GM21528 (cell line): ENCODE data around the gene MRPL55.

Experiments
- ATAC-seq: cut with Tn5 transposase; IDR thresholded peaks from one replicate; pipeline ENCODE4 v1.9.1; 2021; ENCODE audit warnings: mild to moderate bottlenecking, moderate library complexity; ENCODE audit not compliant: unreplicated experiment, low FRiP score

Gene MRPL55

GRCh38 chr1:228088586-228089498 lies 20.3 kb downstream of the MRPL55 start:
- no peak for ATAC-seq

DNA sequence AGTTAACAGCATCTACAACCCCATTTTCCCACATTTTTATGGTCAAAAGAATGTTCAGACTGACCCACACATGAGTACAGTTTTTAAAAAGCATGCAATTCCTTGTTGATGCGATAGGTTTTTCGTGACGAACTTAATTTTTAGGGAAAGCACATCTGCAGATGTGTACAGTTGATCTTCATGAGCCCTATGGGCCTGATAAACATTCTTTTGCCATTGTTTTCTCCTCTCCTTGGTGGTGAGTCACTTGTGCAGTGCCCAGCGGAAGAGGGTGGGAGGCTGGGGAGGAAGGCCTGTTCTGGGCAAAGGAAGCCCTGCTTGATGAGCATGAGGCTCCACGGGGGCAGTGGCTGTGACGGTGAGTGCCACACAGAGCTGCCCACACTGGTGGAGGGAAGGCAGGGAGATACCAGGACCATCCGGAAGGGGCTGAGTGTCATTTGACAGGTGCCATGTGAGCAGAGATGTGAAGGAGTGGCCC lies 21.3 kb downstream of the MRPL55 start:
- ATAC-seq, result no peak

- no peak for ATAC-seq
Measured at GRCh38 chr1:228085287-228085951, 23.7 kb downstream of the MRPL55 start.

GRCh38 chr1:228084797-228085196 lies 24.3 kb downstream of the MRPL55 start:
- ATAC-seq, result no peak

GRCh38 chr1:228084325-228084724 lies 24.8 kb downstream of the MRPL55 start:
- ATAC-seq, result no peak

DNA sequence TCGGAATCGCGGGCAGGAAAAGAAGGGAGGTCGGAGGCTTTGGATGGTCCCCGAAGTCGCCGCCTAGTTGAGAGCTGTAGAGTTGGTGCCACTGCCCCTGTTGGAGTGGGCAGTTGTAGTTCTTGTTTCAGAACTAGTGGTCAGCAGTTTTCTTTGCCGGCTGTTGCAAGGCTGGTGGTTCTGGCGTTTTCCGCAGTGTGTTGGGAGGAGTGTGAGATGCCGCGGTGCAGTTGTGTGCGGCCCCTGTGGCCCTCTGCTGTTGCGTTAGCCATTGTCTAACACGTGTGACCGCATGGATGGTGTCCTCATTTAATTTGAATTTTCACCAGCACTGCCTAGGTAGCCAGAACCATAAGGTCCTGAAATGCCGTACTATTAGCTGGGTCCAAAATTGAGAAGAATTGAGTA lies 25.2 kb downstream of the MRPL55 start:
- ATAC-seq, result no peak

DNA sequence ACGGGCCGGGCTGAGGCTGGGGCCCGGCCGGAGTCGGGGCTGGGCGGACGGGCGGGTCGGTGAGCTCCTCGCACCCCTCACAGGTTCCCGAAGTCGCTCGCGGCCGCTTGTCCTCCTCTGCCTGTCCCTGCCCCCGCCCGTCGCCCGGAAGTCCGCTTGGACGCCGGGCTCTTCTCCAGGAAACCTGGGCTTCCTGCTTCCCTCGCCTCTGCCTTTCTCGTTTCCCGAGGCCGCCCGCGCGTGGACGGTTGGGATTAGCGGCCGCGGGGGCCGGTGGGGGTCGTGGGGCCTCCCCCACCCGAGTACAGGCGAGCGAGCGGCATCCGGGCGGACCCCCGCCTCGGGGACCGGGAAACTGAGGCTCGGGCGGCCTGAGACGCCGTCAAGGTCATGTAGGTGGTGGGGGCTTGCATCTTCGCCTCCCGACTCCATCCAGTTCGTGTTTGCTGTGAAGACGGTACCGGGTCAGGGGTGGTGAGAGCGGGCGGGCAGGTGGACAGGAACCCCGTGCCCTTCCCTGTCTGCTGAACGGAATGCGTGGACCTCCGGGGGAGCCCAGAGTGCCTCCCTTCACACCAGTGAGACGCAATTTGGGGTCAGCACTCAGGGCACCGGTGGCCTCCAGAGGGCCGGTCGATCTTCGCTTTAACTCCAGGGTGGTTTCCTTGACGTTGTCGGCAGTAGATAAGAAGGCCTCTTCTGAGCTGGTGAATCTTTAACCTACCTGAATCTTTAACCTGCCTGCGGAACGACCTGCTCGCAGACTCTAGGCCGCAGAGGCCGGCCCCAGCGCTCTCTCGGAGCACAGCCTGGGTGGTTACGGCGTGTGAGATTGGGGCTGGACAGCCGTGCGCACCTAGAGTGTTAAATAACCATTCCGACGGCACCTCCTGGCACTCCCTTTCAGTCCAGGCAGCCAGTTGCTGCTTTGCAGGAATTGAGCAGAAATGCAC lies 25.9 kb downstream of the MRPL55 start:
- ATAC-seq, result peak; percentile 27

- peak; percentile 80 for ATAC-seq
Measured at GRCh38 chr1:228082214-228082917, 26.7 kb downstream of the MRPL55 start, which contains the start of gene ARF1. Gene ARF1 (plus strand): TSS chr1:228082708. CDS start chr1:228097115, 14,407 bp downstream.

DNA sequence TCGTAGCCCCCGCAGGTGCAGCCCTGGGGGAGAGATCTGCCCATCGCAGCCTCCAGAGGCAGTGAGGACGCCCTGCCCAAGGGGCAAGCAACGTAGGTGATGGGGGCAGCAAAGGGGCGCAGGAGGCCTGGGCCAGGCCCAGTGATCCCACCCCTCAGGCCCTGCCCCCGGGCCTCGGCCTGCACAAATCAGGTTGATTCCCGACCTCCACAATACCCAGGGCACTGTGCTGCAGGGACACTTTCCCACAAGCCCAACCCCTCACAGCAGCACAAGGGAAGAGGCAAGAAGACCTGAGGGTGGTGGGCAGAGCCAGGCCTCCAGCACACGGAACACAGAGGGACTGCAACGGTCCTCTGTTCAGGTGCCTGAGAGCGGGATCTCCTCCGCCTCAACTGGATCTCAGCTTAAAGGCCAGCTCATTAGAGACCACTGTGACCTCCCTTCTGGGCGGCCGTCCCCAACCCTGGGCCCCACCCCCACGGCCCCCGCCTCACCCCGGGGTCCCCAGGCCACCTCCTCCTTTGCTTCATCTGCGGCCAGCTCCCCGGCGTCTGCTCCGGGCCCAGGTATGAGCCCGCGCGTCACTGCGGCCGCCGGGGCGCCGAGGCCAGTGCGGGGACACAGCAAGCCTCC lies 27.4 kb downstream of the MRPL55 start:
- peak; percentile 6 for ATAC-seq

DNA sequence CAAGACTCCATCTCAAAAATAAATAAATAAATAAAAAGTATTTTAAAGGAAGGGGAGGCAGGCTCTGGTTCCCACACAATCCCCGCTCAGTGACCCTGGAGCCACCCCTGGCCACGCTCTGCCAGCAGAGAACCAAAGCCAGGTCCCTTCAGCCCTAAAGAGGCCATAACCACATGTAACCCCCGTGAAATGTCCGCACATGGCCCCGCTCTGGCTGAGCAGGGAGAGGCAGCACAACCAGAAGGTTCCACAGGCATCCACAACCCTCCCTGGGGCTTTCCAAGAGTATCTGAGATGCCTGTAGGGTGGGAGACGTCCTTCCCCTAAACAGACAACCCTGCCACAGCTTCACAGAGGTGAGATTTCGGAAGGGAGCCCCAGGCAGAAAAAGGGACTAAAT lies 28.0 kb downstream of the MRPL55 start:
- no peak for ATAC-seq

DNA sequence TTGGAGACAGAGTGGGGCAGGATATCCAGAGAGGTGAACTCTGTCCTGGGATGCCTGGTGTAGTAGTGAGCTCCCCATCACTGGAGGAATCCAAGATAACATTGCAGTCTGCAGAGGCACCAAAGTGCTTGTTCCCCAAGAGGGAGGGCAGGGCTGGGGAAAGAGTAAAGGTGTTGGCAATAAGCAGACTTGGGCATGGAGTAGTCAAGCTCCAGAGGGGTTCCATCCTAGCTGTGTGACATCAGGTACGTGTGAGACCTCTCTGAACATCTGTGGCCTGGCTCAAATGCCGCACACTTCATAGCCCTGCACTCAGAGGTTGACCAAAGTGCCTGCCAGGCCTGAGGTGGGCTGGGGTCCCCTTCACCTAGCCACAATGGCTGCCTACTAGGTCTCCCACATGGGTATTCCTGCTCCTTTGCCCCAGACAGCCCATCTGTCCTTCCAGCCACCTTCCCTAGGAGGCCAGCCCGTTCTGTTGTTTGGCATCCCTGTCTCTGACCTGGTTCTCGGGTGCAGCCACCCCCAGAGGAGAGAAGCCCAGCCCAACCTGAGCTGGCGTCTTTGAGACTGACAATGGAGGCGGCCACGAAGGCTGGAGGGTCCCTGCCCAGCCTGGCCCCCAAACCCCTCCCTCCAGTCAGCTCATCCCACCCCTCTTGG lies 29.4 kb downstream of the MRPL55 start:
- ATAC-seq, result no peak

DNA sequence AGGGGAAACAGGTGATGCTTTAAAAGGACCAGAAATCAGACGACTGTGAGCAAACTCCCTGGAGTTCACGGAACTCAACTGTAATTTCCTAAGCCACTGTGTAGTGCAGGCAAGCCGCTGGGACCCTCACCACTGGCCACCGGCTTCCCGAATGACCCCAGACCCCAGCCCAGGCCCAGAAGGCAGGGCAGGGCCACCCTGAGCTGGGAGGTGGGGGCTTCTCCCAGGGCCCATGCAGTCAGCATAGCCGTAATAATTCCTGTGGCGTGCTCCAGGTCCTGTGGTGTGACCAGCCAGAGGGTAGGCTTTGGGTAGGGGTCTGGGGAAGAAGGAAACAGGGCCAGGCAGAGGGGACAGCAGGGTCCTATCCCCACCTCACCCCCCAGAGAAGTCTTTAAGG lies 30.1 kb downstream of the MRPL55 start:
- ATAC-seq, result no peak

- no peak for ATAC-seq
Measured at GRCh38 chr1:228077565-228078330, 31.4 kb downstream of the MRPL55 start.

GRCh38 chr1:228076796-228077430 lies 32.2 kb downstream of the MRPL55 start:
- no peak for ATAC-seq

GRCh38 chr1:228075801-228076271 lies 33.3 kb downstream of the MRPL55 start:
- ATAC-seq, result no peak

GRCh38 chr1:228074954-228075730 lies 34.0 kb downstream of the MRPL55 start:
- no peak for ATAC-seq
